Body of pancreas (tissue), 4 donors: ENCODE data around the gene CTNNA2. TPM values are rescaled to one million over a fixed set of nuclear protein-coding genes. Genes with fewer than 3 reads are reported as not detected.

Experiments
- ATAC-seq: fragments of 150-250 bp; one replicate; pipeline ENCODE4 v1.9.1; 2016
- DNase-seq, 4 donors: peaks; one replicate each; pipeline ENCODE4 v3.0.0-alpha.2; 2019
- H3K27ac ChIP-seq, 4 donors: fragments of 200-600 bp; sonication (generic); 1 replicate in 3 of 4; 2 replicates in 1 of 4; pipeline versions ENCODE4 v1.5.1 to v1.6.1; 2016 to 2019; ENCODE audit warnings: mild to moderate bottlenecking in 1 of 4, mixed read lengths in 1 of 4, moderate library complexity in 1 of 4
- H3K27me3 ChIP-seq, 2 donors: fragments of 200-600 bp; sonication (generic); one replicate each; pipeline ENCODE4 v1.6.0; 2016; ENCODE audit warnings: mild to moderate bottlenecking in 1 of 2
- H3K36me3 ChIP-seq, 2 donors: fragments of 200-600 bp; sonication (generic); replicated peaks in 1 of 2; 2 replicates each; pipeline ENCODE4 v1.5.1; 2016; ENCODE audit warnings: low read depth in 2 of 2; ENCODE audit not compliant: insufficient read depth in 1 of 2
- H3K4me1 ChIP-seq: fragments of 200-600 bp; sonication (generic); one replicate; pipeline ENCODE4 v1.6.0; 2016
- H3K4me3 ChIP-seq, 2 donors: fragments of 200-600 bp; sonication (generic); 1 replicate in 1 of 2; 2 replicates in 1 of 2; pipeline ENCODE4 v1.5.1; 2016 to 2019
- H3K9me3 ChIP-seq, 3 donors: fragments of 200-600 bp; sonication (generic); 1 replicate in 2 of 3; 2 replicates in 1 of 3; pipeline ENCODE4 v1.5.1; 2016
- POLR2A ChIP-seq, 3 donors: fragments of 450-650 bp; IDR thresholded peaks; one replicate each; pipeline ENCODE4 v1.6.1; 2016; ENCODE audit warnings: antibody characterized with exemption in 3 of 3, mild to moderate bottlenecking in 2 of 3
- WGBS, 2 donors: methylation state at CpG; one replicate each; pipeline ENCODE4 v1.1.5; 2017; 5-methylcytosine and 5-hydroxymethylcytosine counted together
- intact Hi-C: fragments of 100-400 bp; cut with DNase I; formaldehyde crosslinking; loops from one replicate; pipeline ENCODE4 v1.15.1; 2023
- total RNA-seq, 2 donors: library from RNA; depleted of rRNA; stranded (reverse); fragments of >200 nt; gene quantifications; one replicate each; pipeline ENCODE4 v1.1.0, GENCODE V29; 2016
- TF ChIP-seq, protein P1 (sequence below), 7 experiments: fragments of 450-650 bp in 4 of 7; fragments of 200-600 bp in 3 of 7; sonication (generic) in 3 of 7; IDR thresholded peaks; one replicate each; pipeline ENCODE4 v1.5.1; 2016 to 2019; ENCODE audit warnings: antibody characterized with exemption in 7 of 7

CTNNA2 gene
- total RNA-seq, 2 donors from 2014 or later, result 0.52 to 29.3 TPM

DNA sequence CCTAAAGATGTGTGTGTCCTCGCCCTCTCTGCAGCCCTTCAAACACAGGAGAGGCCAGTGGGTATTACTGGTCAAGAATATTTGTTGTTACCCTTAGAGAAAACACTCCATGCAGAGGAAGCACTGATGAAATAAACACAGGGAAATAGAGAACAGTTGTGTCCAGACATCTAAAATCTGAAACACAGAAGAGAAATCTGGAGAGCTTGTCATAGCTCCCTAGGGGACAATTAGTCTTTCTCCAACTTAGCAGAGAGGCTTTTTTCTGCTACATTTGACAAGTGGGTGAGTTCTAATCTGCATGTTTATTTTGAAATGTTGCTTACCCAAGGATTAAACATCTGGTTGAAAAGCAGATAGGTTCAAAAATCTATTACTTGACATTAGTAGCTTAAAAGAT, 190.1 kb downstream of the CTNNA2 start:
- intact Hi-C loops, result no loop called here
- DNase-seq (no peak), ATAC-seq (no peak)
- H3K27me3 ChIP-seq, result no peaks in the 10 kb centered on the region
- TF ChIP-seq, protein P1, sequence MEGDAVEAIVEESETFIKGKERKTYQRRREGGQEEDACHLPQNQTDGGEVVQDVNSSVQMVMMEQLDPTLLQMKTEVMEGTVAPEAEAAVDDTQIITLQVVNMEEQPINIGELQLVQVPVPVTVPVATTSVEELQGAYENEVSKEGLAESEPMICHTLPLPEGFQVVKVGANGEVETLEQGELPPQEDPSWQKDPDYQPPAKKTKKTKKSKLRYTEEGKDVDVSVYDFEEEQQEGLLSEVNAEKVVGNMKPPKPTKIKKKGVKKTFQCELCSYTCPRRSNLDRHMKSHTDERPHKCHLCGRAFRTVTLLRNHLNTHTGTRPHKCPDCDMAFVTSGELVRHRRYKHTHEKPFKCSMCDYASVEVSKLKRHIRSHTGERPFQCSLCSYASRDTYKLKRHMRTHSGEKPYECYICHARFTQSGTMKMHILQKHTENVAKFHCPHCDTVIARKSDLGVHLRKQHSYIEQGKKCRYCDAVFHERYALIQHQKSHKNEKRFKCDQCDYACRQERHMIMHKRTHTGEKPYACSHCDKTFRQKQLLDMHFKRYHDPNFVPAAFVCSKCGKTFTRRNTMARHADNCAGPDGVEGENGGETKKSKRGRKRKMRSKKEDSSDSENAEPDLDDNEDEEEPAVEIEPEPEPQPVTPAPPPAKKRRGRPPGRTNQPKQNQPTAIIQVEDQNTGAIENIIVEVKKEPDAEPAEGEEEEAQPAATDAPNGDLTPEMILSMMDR (IDR thresholded peaks at IDR 0.05), result no peak
- H3K36me3 ChIP-seq, result no peaks in the 10 kb centered on the region
- no peaks in the 10 kb centered on the region for H3K4me1 ChIP-seq
- H3K27ac ChIP-seq, result no peak overlapping the region
- H3K4me3 ChIP-seq, result no peak overlapping the region
- H3K9me3 ChIP-seq, result no peaks in the 10 kb centered on the region
- 50% methylated on average over 1 of the region's 1 CpG for WGBS, 2 donors

DNA sequence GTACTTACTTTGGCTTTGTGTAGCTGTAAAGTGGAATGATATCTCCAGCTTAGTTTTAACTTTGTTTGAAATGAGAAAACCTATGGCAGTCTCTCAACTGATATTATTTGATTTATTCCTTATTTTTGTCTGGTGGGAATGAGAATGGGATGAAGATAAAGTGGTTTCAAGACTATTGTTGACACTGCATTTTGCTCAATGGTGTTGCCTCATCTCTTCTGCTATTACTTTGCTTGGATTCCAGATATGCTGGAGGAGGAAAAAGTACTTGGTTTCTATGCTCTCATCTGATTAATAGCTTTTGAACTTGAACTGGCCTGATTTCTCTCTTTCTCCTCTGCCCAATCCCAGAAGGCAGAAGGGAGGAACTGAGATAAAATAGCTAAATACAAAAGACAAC, 198.2 kb downstream of the CTNNA2 start:
- intact Hi-C loops, result no loop called here
- TF ChIP-seq, protein P1 (IDR thresholded peaks at IDR 0.05), result no peak
- TF ChIP-seq POLR2A (IDR thresholded peaks at IDR 0.05), result no peak
- ATAC-seq, result no peak

DNA sequence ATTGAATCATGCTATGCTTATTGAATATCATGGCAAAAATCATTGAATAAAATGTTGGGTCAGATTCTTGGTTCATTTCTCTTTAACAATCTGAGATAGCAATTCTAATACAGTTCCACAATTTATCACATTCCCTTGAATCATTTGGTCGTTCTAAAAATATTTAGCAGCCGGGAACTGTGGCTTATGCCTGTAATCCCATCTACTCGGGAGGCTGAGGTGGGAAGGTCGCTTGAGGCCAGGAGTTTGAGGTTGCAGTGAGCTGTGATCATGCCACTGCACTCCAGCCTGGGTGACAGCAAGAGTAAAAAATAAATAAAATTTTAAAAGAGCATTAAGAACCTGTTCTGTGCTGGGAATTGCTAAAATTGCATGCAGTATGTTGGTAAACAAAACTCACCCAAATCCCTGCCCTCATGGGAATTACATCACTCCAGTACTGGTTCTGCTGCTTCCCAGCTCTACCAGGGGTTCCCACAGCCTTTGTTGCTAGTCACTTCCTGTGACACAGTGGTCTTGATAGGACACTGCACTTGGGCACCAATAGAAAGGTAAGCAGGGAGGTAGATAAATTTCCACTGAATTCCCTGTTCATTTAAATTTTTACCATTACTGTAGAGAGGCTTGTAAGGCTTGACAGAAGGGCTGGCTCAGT, 200.4 kb downstream of the CTNNA2 start:
- H3K9me3 ChIP-seq, result no peaks in the 10 kb centered on the region
- DNase-seq, result no peak
- H3K27me3 ChIP-seq, result no peaks in the 10 kb centered on the region

More for the DNA sequence above, 198.2 kb downstream of the CTNNA2 start:
- H3K4me1 ChIP-seq, result no peaks in the 10 kb centered on the region
- no peaks in the 10 kb centered on the region for H3K27me3 ChIP-seq
- no peaks in the 10 kb centered on the region for H3K36me3 ChIP-seq
- H3K9me3 ChIP-seq, result no peaks in the 10 kb centered on the region
- H3K27ac ChIP-seq, result no peak overlapping the region
- no peak for DNase-seq
- no peak overlapping the region for H3K4me3 ChIP-seq

DNA sequence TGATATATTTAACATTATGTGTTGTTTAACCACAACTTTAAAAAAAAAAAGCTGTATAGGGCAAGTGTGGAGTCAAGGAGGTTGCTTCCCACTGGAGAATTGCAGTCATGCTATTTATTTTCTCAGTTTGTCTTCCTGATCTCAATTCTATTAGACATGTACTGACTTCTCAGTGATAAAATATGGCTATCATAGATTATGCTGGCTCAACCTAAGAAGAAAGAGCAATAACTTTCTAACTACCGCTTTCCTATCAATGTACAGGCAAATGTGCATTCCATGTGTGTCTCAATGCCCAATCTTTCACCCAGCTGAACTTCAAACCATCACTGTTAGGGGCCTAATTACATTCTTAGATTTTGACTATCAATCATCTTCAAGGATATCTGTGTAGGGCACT, 201.4 kb downstream of the CTNNA2 start:
- ATAC-seq, result no peak
- TF ChIP-seq POLR2A (IDR thresholded peaks at IDR 0.05), result no peak
- TF ChIP-seq, protein P1 (IDR thresholded peaks at IDR 0.05), result no peak
- Histone ChIP-seq H3K4me3 (no peak overlapping the region), H3K27me3 (no peaks in the 10 kb centered on the region), H3K9me3 (no peaks in the 10 kb centered on the region), H3K4me1 (no peaks in the 10 kb centered on the region), H3K36me3 (no peaks in the 10 kb centered on the region), H3K27ac (no peak overlapping the region)
- no peak for DNase-seq
- 66 to 74% methylated on average over 1 of the region's 1 CpG for WGBS, 2 donors
- intact Hi-C loops, result no loop called here

More for the DNA sequence above, 200.4 kb downstream of the CTNNA2 start:
- intact Hi-C loops, result no loop called here
- ATAC-seq, result no peak
- H3K4me3 ChIP-seq, result no peak overlapping the region
- 34 to 39% methylated on average over 4 of the region's 4 CpGs for WGBS, 2 donors
- H3K36me3 ChIP-seq, result no peaks in the 10 kb centered on the region
- no peaks in the 10 kb centered on the region for H3K4me1 ChIP-seq
- TF ChIP-seq POLR2A (IDR thresholded peaks at IDR 0.05), result no peak
- TF ChIP-seq, protein P1 (IDR thresholded peaks at IDR 0.05), result no peak
- H3K27ac ChIP-seq, result no peak overlapping the region

DNA sequence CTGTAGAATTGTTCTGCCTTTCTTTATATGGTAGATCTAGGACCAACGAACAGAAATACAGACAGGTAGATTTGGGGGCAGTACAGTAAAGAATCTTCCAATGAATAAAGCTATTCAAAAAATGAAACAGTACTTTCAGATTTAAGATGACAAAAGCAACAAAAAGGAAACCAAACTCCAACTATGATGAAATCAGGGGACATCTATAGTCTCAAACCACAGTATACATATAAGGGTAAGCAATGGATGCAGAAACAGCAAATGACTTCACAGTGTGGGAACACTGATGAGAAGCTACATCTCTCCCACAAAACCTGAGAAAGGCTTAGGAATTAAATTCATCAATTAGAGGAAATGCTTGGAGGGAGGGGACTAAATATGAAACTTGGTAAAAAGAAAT, 202.5 kb downstream of the CTNNA2 start:
- H3K4me1 ChIP-seq, result no peaks in the 10 kb centered on the region
- H3K36me3 ChIP-seq, result no peaks in the 10 kb centered on the region
- no peak overlapping the region for H3K27ac ChIP-seq
- no peak overlapping the region for H3K4me3 ChIP-seq
- ATAC-seq (no peak), DNase-seq (no peak)
- intact Hi-C loops, result no loop called here
- no peak for TF ChIP-seq POLR2A (IDR thresholded peaks at IDR 0.05)
- TF ChIP-seq, protein P1 (IDR thresholded peaks at IDR 0.05), result no peak
- H3K27me3 ChIP-seq, result no peaks in the 10 kb centered on the region
- WGBS, 2 donors, result 77 to 79% methylated on average over 1 of the region's 1 CpG
- H3K9me3 ChIP-seq, result no peaks in the 10 kb centered on the region
